Astrocyte of the spinal cord (primary cell): Measurements from ENCODE around the gene ATP6V1A.

Experiments used
- DNase-seq: peaks from one replicate; pipeline ENCODE4 v3.0.0; 2011; ENCODE audit warnings: low read depth, low spot score
- H3K4me3 ChIP-seq: 2 replicates; pipeline ENCODE4 v1.5.1; 2011; ENCODE audit warnings: low read depth, mild to moderate bottlenecking, low read length, moderate library complexity
- in situ Hi-C: cut with HindIII; loops from 2 replicates; pipeline ENCODE4 v1.10.0; 2017; ENCODE audit warnings: low sequenced_read_pairs
- TF ChIP-seq, protein P1 (sequence below): IDR thresholded peaks from 2 replicates; pipeline ENCODE4 v1.5.1; 2012; ENCODE audit warnings: low read depth, mild to moderate bottlenecking, low read length, inconsistent platforms

ATP6V1A gene

DNA sequence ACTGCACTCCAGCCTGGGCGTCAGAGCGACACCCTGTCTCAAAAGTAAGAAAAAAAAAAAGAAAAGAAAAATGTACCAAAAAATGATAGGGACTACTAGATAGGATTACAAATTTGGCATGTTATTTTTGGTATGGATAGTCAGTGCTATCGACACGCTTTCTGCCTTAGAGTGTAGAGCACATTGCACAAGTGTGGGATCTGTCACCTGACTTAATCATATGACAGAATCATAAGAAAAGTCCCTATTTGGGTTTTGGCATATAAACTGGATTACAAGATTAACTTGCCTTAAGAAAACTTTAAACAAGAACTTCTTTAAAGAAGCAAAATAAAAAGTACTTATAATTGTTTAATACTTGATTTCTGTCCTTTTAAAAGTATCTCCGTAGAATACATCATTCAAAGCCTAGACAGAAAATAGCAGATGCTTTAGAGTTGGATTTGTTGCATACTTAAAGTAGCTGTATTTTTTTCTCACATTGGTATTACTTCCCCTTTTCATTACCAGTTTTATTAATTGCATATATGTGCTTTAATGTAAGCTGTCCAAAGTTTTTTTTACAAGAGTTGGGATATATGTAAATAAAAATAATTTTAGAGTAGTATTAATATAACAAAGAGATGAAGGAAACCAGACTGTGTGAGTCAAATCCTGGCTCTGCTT lies 7.8 kb downstream of the ATP6V1A start:
- no peak for DNase-seq
- no peak overlapping the region for H3K4me3 ChIP-seq
- in situ Hi-C loops: no loop called here
- TF ChIP-seq, protein P1, sequence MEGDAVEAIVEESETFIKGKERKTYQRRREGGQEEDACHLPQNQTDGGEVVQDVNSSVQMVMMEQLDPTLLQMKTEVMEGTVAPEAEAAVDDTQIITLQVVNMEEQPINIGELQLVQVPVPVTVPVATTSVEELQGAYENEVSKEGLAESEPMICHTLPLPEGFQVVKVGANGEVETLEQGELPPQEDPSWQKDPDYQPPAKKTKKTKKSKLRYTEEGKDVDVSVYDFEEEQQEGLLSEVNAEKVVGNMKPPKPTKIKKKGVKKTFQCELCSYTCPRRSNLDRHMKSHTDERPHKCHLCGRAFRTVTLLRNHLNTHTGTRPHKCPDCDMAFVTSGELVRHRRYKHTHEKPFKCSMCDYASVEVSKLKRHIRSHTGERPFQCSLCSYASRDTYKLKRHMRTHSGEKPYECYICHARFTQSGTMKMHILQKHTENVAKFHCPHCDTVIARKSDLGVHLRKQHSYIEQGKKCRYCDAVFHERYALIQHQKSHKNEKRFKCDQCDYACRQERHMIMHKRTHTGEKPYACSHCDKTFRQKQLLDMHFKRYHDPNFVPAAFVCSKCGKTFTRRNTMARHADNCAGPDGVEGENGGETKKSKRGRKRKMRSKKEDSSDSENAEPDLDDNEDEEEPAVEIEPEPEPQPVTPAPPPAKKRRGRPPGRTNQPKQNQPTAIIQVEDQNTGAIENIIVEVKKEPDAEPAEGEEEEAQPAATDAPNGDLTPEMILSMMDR: no peak

DNA sequence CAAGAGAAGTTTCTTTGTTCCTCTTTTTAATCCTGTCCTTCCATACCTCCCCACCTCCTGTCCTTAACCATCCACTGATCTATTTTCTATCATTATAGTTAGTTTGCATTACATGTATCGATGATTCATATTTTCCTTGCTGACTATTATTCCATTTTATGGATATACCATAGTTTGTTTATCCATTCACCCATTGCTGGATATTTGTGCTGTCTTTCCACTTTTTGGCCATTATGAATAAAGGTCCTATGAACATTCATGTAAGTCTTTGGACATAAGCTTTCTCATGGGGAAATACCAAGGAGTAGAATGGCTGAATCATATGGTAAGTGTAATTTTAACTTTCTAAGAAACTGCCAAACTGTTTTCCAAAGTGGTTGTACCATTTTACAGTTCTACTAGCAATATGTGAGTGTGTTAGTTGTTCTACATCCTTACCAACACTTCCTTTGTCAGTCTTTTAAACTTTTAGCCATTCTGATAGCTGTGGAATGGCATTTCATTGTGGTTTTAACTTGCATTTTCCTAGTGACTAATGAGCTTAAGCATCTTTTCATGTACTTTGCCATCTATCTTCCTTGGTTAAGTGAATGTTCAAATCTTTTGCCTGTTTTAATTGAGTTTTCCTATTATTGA lies 11.7 kb downstream of the ATP6V1A start:
- peak; percentile 75 for DNase-seq
- no peak overlapping the region for H3K4me3 ChIP-seq
- TF ChIP-seq, protein P1: no peak
- in situ Hi-C loops: no loop called here

DNA sequence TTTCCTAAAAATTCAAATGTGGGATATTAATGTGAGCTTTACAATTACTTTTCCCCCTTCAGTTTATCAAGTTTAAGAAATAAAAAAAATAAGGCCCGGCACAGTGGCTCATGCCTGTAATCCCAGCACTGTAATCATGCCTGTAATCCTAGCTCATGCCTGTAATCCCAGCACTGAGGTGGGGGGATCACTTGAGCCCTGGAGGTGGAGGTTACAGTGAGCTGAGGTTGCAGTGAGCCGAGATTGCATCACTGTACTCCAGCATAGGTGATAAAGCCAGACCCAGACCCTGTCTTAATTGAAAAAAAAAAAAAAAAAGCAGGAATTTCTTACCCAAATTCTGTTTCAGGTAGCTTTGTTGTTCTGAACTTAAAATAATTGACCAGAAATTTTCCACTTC lies 17.9 kb downstream of the ATP6V1A start:
- H3K4me3 ChIP-seq: no peak overlapping the region
- in situ Hi-C loops: no loop called here
- no peak for DNase-seq
- TF ChIP-seq, protein P1: no peak

DNA sequence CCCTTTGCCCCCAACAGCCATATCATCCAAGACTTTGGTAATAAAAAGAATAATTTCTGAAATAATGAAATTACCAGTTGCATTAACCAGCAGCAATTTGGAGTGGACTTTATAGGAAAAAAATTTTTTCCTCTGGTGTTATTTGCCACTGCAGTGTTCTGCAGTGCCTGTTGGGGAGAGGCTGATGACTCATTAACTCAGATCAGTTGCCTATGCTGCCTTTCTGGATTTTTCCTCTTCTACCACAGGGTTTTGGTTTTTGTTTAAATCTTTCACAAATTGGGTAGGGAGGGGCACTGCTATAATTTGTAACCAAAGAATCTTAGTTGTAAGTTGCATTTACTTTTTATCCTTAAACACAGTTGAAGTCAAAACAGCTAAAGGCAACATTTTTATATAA lies 22.7 kb downstream of the ATP6V1A start:
- TF ChIP-seq, protein P1: peak; percentile 9
- DNase-seq: peak; percentile 68
- in situ Hi-C loops: no loop called here
- H3K4me3 ChIP-seq: no peak overlapping the region

DNA sequence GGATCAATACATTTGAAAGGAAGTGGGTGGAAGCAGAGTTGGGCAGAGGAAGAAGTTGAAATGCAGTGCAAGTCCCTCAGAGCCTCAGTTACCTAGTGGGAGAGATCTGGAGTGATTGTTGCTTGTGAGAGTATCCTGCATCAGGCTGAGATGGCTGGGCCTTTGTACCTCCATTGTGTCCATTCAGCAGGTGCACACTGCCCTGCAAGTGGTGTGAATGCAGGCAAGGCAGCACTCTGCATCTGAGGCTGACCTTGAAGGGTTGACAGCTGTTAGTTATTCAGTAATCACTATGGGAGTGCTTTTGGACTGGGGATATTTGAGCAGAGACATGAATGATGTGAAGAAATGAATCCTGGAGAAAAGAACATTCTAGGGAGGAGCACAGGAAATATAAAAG lies 25.2 kb downstream of the ATP6V1A start:
- TF ChIP-seq, protein P1: no peak

DNA sequence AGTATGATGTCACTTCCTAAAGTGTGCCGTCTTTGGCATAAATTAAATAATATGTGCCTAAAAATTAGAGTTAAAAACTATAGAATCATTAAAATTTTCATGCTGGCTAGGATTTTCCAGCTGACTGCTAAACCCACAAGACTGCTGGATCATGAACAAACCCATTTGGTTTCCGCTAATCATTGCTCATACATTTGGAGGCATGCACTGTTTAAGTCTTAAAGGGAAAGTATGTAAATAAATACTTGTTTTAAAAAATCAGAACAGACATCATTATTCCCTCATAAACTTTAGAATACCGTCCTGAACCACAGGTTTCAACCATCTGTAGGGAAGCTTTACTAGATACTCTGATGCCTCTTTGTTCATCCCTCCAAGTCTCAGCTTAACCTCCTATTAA lies 26.5 kb downstream of the ATP6V1A start:
- DNase-seq: peak; percentile 80
- no peak overlapping the region for H3K4me3 ChIP-seq
- in situ Hi-C loops: no loop called here
- TF ChIP-seq, protein P1: no peak

More for the DNA sequence above, 25.2 kb downstream of the ATP6V1A start:
- no peak for DNase-seq
- in situ Hi-C loops: no loop called here
- no peak overlapping the region for H3K4me3 ChIP-seq
